ENCODE results near the gene CHGA. TPM values are rescaled to one million over a fixed set of nuclear protein-coding genes. Genes with fewer than 3 reads are reported as not detected.

Gene CHGA
- total RNA-seq, 1 donor: not detected

DNA sequence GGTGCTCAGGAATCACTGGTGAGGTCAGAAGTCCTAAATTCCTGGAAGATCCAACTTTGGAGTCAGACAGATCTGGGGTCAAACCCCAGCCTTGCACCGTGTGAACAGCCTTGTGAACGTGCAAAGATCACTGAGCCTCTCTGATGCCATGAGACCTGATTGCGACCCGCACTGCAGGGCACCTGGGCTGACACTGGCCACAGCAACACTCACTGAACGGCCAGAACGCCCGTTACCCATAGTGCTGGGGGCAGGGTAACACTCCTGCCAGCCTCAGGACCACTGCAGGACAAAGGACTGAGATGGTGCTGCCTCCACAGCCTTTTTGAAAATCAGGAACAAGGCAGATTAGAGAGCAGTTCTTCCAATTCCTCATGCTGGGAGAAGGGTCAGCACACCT is 28.3 kb downstream of the CHGA start:
- Histone ChIP-seq H2AFZ (ENCODE audit: low read length) (no peak overlapping the region), H3K36me3 (ENCODE audit: insufficient read depth, low read length) (no peaks in the 10 kb centered on the region), H3K27ac (ENCODE audit: low read depth, low read length) (no peak overlapping the region), H3K79me2 (ENCODE audit: insufficient read depth, low read length) (no peaks in the 10 kb centered on the region), H3K4me3 (ENCODE audit: insufficient read depth, low read length) (no peak overlapping the region), H3K9me3 (ENCODE audit: low read depth, low read length) (no peaks in the 10 kb centered on the region), H3K27me3 (ENCODE audit: insufficient read depth, low read length) (no peaks in the 10 kb centered on the region), H4K20me1 (ENCODE audit: insufficient read depth, low read length) (peaks cover 3% of the 10 kb centered on the region), H3K4me2 (ENCODE audit: insufficient read depth, low read length) (no peak overlapping the region), H3K4me1 (ENCODE audit: insufficient read depth, low read length) (no peaks in the 10 kb centered on the region)
- TF ChIP-seq, protein P1, sequence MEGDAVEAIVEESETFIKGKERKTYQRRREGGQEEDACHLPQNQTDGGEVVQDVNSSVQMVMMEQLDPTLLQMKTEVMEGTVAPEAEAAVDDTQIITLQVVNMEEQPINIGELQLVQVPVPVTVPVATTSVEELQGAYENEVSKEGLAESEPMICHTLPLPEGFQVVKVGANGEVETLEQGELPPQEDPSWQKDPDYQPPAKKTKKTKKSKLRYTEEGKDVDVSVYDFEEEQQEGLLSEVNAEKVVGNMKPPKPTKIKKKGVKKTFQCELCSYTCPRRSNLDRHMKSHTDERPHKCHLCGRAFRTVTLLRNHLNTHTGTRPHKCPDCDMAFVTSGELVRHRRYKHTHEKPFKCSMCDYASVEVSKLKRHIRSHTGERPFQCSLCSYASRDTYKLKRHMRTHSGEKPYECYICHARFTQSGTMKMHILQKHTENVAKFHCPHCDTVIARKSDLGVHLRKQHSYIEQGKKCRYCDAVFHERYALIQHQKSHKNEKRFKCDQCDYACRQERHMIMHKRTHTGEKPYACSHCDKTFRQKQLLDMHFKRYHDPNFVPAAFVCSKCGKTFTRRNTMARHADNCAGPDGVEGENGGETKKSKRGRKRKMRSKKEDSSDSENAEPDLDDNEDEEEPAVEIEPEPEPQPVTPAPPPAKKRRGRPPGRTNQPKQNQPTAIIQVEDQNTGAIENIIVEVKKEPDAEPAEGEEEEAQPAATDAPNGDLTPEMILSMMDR (IDR thresholded peaks at IDR 0.05; ENCODE audit: extremely low read depth, low read depth, low read length): no peak
- DNase-seq (ENCODE audit: insufficient read length, low spot score, missing footprints): no peak

DNA sequence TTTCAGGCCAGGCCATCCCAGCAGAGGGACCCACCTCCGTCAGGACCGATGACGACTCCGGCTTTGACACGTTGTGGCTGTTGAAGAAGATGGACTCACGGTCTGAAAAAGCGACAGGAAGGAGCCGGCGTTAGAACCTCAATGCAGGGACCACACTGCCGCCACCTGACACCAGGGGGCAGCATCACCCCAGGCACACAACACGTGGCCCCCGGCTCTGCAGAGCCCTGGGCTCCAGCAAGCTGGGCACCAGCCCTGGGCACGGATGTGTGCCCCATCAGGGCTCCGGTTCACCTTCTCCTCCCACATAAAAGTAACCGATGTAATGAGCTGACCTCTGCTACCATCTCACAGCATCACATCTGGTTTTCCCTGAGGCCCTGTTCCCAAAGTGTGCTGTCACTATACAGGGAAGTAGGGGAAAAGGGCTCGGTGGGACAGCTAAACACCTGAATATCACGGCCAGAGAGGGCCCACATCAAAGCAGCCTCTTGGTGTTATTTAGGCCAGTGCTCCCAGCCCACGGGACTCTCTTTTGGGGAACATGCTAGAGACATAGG is 29.0 kb downstream of the CHGA start:
- Histone ChIP-seq H4K20me1 (ENCODE audit: insufficient read depth, low read length) (peaks cover 3% of the 10 kb centered on the region), H2AFZ (ENCODE audit: low read length) (no peak overlapping the region), H3K27ac (ENCODE audit: low read depth, low read length) (no peak overlapping the region), H3K9me3 (ENCODE audit: low read depth, low read length) (no peaks in the 10 kb centered on the region), H3K27me3 (ENCODE audit: insufficient read depth, low read length) (no peaks in the 10 kb centered on the region), H3K79me2 (ENCODE audit: insufficient read depth, low read length) (no peaks in the 10 kb centered on the region), H3K36me3 (ENCODE audit: insufficient read depth, low read length) (no peaks in the 10 kb centered on the region), H3K4me2 (ENCODE audit: insufficient read depth, low read length) (no peak overlapping the region), H3K4me3 (ENCODE audit: insufficient read depth, low read length) (no peak overlapping the region), H3K4me1 (ENCODE audit: insufficient read depth, low read length) (no peaks in the 10 kb centered on the region)
- DNase-seq (ENCODE audit: insufficient read length, low spot score, missing footprints): peak; percentile 99
- TF ChIP-seq, protein P1 (IDR thresholded peaks at IDR 0.05; ENCODE audit: extremely low read depth, low read depth, low read length): peak; percentile 85

DNA sequence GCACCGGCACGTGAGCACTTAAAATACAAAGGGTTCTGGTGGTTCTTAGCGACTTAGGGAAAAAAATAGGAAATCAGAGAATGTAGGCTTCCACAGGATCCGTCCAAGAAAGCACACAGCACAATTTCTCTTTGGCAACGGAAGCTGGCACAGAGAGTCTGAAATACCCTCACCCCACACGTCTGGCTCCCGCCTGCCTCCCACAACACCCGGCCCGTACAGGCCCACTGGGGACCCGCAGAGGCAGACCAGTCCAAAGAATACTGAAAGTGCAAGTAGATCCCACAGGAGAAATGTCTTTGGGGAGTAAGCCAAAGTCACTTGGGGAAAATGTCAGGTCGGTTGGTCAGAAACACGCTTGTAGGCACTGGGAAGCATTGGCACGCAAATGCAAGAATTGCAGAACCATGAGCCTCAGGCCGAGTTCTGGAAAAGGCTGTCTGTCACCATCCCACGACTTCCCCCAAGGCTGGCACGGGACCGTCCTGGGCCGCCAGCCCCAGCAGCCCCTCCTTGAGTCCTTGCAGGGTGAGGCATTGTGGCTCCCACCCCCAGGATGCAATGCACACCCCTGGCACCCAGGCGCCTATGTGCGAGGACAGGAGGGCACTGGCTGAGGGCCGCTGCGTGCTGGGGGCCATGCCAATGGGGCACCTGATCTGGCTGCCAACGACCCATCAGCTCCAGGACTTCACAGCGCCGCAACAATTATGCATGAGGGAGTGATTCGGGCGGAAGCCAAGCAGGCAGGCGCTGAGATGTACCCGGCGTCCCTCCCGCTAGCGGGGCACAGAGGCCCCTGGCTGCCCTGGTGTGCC is 29.7 kb downstream of the CHGA start:
- no peaks in the 10 kb centered on the region for H3K9me3 ChIP-seq (ENCODE audit: low read depth, low read length)
- H3K4me2 ChIP-seq (ENCODE audit: insufficient read depth, low read length): no peak overlapping the region
- no peak for DNase-seq (ENCODE audit: insufficient read length, low spot score, missing footprints)
- H3K79me2 ChIP-seq (ENCODE audit: insufficient read depth, low read length): no peaks in the 10 kb centered on the region
- no peak overlapping the region for H2AFZ ChIP-seq (ENCODE audit: low read length)
- peaks cover 3% of the 10 kb centered on the region for H4K20me1 ChIP-seq (ENCODE audit: insufficient read depth, low read length)
- H3K4me3 ChIP-seq (ENCODE audit: insufficient read depth, low read length): no peak overlapping the region
- no peak overlapping the region for H3K27ac ChIP-seq (ENCODE audit: low read depth, low read length)
- H3K27me3 ChIP-seq (ENCODE audit: insufficient read depth, low read length): no peaks in the 10 kb centered on the region
- TF ChIP-seq, protein P1 (IDR thresholded peaks at IDR 0.05; ENCODE audit: extremely low read depth, low read depth, low read length): no peak
- H3K36me3 ChIP-seq (ENCODE audit: insufficient read depth, low read length): no peaks in the 10 kb centered on the region
- H3K4me1 ChIP-seq (ENCODE audit: insufficient read depth, low read length): no peaks in the 10 kb centered on the region

DNA sequence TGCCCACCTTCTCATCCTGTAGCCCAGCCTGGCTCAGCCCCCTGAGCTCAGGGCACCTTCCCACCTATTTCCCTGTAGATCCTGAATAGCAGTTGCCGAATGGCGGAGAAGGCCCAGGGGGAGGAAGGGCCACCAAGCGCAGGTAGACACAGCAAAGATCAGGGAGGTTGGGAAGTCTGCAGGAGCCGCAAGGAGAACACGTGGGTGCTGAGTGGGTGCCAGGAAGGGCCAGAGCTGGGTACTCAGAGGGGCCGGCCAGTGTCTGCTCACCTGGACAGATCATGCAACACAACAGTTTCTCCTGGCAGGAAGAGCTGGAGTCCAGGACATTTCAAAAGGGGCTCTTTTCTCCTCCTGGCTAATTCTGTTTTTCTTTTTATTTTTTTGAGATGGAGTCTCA is 30.6 kb downstream of the CHGA start:
- H3K27ac ChIP-seq (ENCODE audit: low read depth, low read length): no peak overlapping the region
- H3K9me3 ChIP-seq (ENCODE audit: low read depth, low read length): no peaks in the 10 kb centered on the region
- no peaks in the 10 kb centered on the region for H3K27me3 ChIP-seq (ENCODE audit: insufficient read depth, low read length)
- no peaks in the 10 kb centered on the region for H3K36me3 ChIP-seq (ENCODE audit: insufficient read depth, low read length)
- no peak overlapping the region for H3K4me3 ChIP-seq (ENCODE audit: insufficient read depth, low read length)
- no peak overlapping the region for H3K4me2 ChIP-seq (ENCODE audit: insufficient read depth, low read length)
- H2AFZ ChIP-seq (ENCODE audit: low read length): no peak overlapping the region
- H4K20me1 ChIP-seq (ENCODE audit: insufficient read depth, low read length): peaks cover 3% of the 10 kb centered on the region
- TF ChIP-seq, protein P1 (IDR thresholded peaks at IDR 0.05; ENCODE audit: extremely low read depth, low read depth, low read length): no peak
- no peaks in the 10 kb centered on the region for H3K4me1 ChIP-seq (ENCODE audit: insufficient read depth, low read length)
- DNase-seq (ENCODE audit: insufficient read length, low spot score, missing footprints): no peak
- no peaks in the 10 kb centered on the region for H3K79me2 ChIP-seq (ENCODE audit: insufficient read depth, low read length)

Data from osteoblast (primary cell).